K562 (cell line): Measurements from ENCODE around the gene FHL5. TPM values are rescaled to one million over a fixed set of nuclear protein-coding genes. Genes with fewer than 3 reads are reported as not detected.
A peak's percentile ranks its signal among the peaks of the same experiment; 100 is the strongest.

Experiments
- CBFB ChIP-seq: sonication (generic); formaldehyde crosslinking; IDR thresholded peaks from 2 replicates; pipeline ENCODE4 v1.4.0; 2020; ENCODE audit warnings: mild to moderate bottlenecking, missing genetic modification reagents
- DNMT1 ChIP-seq: fragments of 450-650 bp; IDR thresholded peaks from 2 replicates; pipeline ENCODE4 v1.6.1; 2016; ENCODE audit warnings: antibody characterized with exemption, mild to moderate bottlenecking
- EHMT2 ChIP-seq: fragments of 450-650 bp; IDR thresholded peaks from 2 replicates; pipeline ENCODE4 v1.6.1; 2018; ENCODE audit warnings: antibody characterized with exemption
- KHSRP ChIP-seq: fragments of 450-650 bp; IDR thresholded peaks from 2 replicates; pipeline ENCODE4 v1.6.1; 2017
- KLF6 ChIP-seq: fragments of 250-450 bp; sonication (Bioruptor Pico); IDR thresholded peaks from 2 replicates; pipeline ENCODE4 v1.4.0; 2020; ENCODE audit warnings: mild to moderate bottlenecking, moderate library complexity, borderline replicate concordance
- NR4A1 ChIP-seq, 2 experiments: fragments of 250-450 bp in 1 of 2; fragments of 450-650 bp in 1 of 2; sonication (Bioruptor Pico) in 1 of 2; IDR thresholded peaks; 2 replicates each; pipeline versions ENCODE4 v1.4.0 to v1.6.1; 2016 to 2020; ENCODE audit warnings: mild to moderate bottlenecking in 2 of 2, missing compliant biosample characterization in 1 of 2, missing genetic modification characterization in 1 of 2, moderate library complexity in 1 of 2
- NRF1 ChIP-seq, 2 experiments: fragments of 450-650 bp; IDR thresholded peaks in 1 of 2; conservative IDR thresholded peaks in 1 of 2; 2 replicates each; pipeline ENCODE4 v1.6.1; 2014; ENCODE audit warnings: mild to moderate bottlenecking in 2 of 2
- SAP30 ChIP-seq: fragments of 200-600 bp; sonication (generic); IDR thresholded peaks from 2 replicates; pipeline ENCODE4 v1.6.1; 2012; ENCODE audit warnings: borderline replicate concordance, low read depth, mild to moderate bottlenecking, moderate library complexity, low read length, control low read depth, inconsistent platforms; ENCODE audit not compliant: insufficient read depth, poor library complexity, severe bottlenecking
- TEAD1 ChIP-seq, 2 experiments: fragments of 450-650 bp in 1 of 2; sonication (generic) in 1 of 2; formaldehyde crosslinking; IDR thresholded peaks; 2 replicates each; pipeline versions ENCODE4 v1.4.0 to v1.8.0; 2020 to 2022; ENCODE audit warnings: mild to moderate bottlenecking in 2 of 2, missing genetic modification reagents in 1 of 2
- ZBTB7A ChIP-seq: IDR thresholded peaks from 2 replicates; pipeline ENCODE4 v1.6.1; 2011; ENCODE audit warnings: low read depth, mild to moderate bottlenecking, low read length, moderate library complexity, borderline replicate concordance; ENCODE audit not compliant: control insufficient read depth
- ZBTB8A ChIP-seq: fragments of 450-650 bp; IDR thresholded peaks from 2 replicates; pipeline ENCODE4 v1.6.1; 2018; ENCODE audit warnings: mild to moderate bottlenecking, moderate library complexity; ENCODE audit not compliant: partially characterized antibody
- ZNF444 ChIP-seq: fragments of 250-450 bp; sonication (Bioruptor Pico); IDR thresholded peaks from 2 replicates; pipeline ENCODE4 v1.4.0; 2020; ENCODE audit warnings: mild to moderate bottlenecking, moderate library complexity
- ZNF79 ChIP-seq: fragments of 250-450 bp; sonication (Bioruptor Pico); IDR thresholded peaks from 2 replicates; pipeline ENCODE4 v1.4.0; 2020; ENCODE audit warnings: low read depth, mild to moderate bottlenecking, moderate library complexity
- polyA plus RNA-seq, 8 experiments: library from polyadenylated mRNA; depleted of rRNA in 4 of 8; stranded (reverse) in 5 of 8; unstranded in 3 of 8; fragments of >200 nt; fragmentation: Nextera tagmentation in 2 of 8; fragmentation: Illumina TruSeq in 1 of 8; extraction: Ambion mirVana in 2 of 8; extraction: Trizol in 1 of 8; gene quantifications; 2 replicates each; pipeline versions ENCODE4 v1.2.1 to v1.2.3, GENCODE V29; 2011 to 2014; ENCODE audit warnings: inconsistent platforms in 1 of 8, missing spikeins in 1 of 8
- total RNA-seq, 7 experiments: library from RNA; depleted of rRNA in 6 of 7; stranded (reverse); fragments of >200 nt in 6 of 7; fragmentation: Illumina TruSeq in 2 of 7; extraction: Trizol in 2 of 7; gene quantifications; 2 replicates each; pipeline versions ENCODE4 v1.2.1 to v1.2.3, GENCODE V29; 2011 to 2021; ENCODE audit warnings: low replicate concordance in 1 of 7
- TF ChIP-seq, protein P1 (sequence below): fragments of 200-400 bp; formaldehyde crosslinking; IDR thresholded peaks from 2 replicates; pipeline ENCODE4 v1.6.1; 2017; ENCODE audit warnings: mild to moderate bottlenecking, low read depth, low read length, moderate library complexity
- TF ChIP-seq, protein P2 (sequence below), 2 experiments: fragments of 150-350 bp in 1 of 2; IDR thresholded peaks; 2 replicates each; pipeline ENCODE4 v1.6.1; 2012 to 2016; ENCODE audit warnings: low read depth in 2 of 2, low read length in 2 of 2, mild to moderate bottlenecking in 1 of 2, moderate library complexity in 1 of 2
- TF ChIP-seq, protein P3 (sequence below): fragments of 450-650 bp; formaldehyde crosslinking; IDR thresholded peaks from 2 replicates; pipeline ENCODE4 v1.4.0; 2020; ENCODE audit warnings: mild to moderate bottlenecking, moderate library complexity
- TF ChIP-seq, protein P4 (sequence below): fragments of 250-450 bp; sonication (Bioruptor Pico); IDR thresholded peaks from 2 replicates; pipeline ENCODE4 v1.8.0; 2022; ENCODE audit warnings: inconsistent platforms

FHL5 gene
- total and polyA plus RNA-seq, 9 of the 15 experiments (the other 6 are each of a cell fraction or from before 2014, with no cell fraction given): not detected

DNA sequence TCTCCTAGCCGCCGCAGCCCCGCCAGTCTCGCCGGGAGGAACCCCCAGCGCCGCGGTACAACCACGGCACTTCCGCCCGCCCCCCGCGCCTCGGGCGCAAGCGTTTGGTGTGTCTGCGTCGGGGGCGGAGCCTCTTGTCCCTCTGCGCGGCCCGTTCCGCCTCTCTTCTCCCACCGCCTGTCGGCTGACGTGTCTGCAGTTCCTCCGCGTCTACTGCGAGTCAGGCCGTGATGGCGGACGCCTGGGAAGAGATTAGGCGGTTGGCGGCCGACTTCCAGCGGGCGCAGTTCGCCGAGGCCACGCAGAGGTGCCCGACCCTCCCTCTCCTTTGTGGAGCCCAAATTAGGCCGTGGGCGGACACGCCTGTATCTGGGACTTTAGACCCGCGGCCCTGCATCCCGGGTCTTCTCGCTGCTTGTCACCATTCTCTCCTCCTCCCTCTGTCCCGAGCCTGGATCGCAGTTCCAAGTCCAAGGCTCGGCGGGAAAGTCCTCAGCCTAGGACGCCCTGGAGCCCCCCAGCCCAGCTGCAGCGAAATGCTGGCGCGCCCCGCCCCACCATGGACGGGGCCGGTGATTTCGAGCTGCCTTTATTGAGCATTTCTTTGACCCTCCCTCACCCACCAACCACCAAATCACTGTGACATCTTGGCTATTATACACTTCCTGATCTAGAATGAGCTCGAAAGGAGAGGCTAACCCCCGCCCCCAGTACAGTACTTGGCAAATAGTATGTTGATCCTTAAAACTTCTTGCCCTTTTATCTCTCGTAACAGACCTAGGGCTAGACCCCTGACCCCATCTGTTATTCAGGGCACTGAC is 41.1 kb upstream of the FHL5 start, which contains the start of gene UFL1 (continued):
- TF ChIP-seq TEAD1 (CRISPR knock-in tag; IDR thresholded peaks at IDR 0.05) (peak; percentile 17 to 76; a peak in 2 of 4 replicates), NR4A1 (CRISPR knock-in tag; IDR thresholded peaks at IDR 0.05) (no peak), NR4A1 (tag; IDR thresholded peaks at IDR 0.05) (no peak), KHSRP (no peak), ZBTB8A (no peak), DNMT1 (no peak), ZNF79 (CRISPR knock-in tag) (no peak), CBFB (CRISPR knock-in tag) (no peak), SAP30 (peak; percentile 36), ZBTB7A (peak; percentile 94), EHMT2 (no peak), NRF1 (conservative IDR thresholded peaks at IDR 0.05 in 1 of 2, IDR thresholded peaks at IDR 0.05 in 1 of 2) (peak; percentile 88 to 90), KLF6 (no peak), ZNF444 (CRISPR knock-in tag) (no peak)
- TF ChIP-seq, protein P1, sequence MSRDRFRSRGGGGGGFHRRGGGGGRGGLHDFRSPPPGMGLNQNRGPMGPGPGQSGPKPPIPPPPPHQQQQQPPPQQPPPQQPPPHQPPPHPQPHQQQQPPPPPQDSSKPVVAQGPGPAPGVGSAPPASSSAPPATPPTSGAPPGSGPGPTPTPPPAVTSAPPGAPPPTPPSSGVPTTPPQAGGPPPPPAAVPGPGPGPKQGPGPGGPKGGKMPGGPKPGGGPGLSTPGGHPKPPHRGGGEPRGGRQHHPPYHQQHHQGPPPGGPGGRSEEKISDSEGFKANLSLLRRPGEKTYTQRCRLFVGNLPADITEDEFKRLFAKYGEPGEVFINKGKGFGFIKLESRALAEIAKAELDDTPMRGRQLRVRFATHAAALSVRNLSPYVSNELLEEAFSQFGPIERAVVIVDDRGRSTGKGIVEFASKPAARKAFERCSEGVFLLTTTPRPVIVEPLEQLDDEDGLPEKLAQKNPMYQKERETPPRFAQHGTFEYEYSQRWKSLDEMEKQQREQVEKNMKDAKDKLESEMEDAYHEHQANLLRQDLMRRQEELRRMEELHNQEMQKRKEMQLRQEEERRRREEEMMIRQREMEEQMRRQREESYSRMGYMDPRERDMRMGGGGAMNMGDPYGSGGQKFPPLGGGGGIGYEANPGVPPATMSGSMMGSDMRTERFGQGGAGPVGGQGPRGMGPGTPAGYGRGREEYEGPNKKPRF: no peak
- TF ChIP-seq, protein P2, sequence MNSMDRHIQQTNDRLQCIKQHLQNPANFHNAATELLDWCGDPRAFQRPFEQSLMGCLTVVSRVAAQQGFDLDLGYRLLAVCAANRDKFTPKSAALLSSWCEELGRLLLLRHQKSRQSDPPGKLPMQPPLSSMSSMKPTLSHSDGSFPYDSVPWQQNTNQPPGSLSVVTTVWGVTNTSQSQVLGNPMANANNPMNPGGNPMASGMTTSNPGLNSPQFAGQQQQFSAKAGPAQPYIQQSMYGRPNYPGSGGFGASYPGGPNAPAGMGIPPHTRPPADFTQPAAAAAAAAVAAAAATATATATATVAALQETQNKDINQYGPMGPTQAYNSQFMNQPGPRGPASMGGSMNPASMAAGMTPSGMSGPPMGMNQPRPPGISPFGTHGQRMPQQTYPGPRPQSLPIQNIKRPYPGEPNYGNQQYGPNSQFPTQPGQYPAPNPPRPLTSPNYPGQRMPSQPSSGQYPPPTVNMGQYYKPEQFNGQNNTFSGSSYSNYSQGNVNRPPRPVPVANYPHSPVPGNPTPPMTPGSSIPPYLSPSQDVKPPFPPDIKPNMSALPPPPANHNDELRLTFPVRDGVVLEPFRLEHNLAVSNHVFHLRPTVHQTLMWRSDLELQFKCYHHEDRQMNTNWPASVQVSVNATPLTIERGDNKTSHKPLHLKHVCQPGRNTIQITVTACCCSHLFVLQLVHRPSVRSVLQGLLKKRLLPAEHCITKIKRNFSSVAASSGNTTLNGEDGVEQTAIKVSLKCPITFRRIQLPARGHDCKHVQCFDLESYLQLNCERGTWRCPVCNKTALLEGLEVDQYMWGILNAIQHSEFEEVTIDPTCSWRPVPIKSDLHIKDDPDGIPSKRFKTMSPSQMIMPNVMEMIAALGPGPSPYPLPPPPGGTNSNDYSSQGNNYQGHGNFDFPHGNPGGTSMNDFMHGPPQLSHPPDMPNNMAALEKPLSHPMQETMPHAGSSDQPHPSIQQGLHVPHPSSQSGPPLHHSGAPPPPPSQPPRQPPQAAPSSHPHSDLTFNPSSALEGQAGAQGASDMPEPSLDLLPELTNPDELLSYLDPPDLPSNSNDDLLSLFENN (IDR thresholded peaks at IDR 0.05; ENCODE audit: low read depth in 2 of 2, low read length in 2 of 2): peak in 1 of 2 experiments; percentile 60; a peak in 1 of 4 replicates
- TF ChIP-seq, protein P3, sequence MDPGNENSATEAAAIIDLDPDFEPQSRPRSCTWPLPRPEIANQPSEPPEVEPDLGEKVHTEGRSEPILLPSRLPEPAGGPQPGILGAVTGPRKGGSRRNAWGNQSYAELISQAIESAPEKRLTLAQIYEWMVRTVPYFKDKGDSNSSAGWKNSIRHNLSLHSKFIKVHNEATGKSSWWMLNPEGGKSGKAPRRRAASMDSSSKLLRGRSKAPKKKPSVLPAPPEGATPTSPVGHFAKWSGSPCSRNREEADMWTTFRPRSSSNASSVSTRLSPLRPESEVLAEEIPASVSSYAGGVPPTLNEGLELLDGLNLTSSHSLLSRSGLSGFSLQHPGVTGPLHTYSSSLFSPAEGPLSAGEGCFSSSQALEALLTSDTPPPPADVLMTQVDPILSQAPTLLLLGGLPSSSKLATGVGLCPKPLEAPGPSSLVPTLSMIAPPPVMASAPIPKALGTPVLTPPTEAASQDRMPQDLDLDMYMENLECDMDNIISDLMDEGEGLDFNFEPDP: no peak
- TF ChIP-seq, protein P4, sequence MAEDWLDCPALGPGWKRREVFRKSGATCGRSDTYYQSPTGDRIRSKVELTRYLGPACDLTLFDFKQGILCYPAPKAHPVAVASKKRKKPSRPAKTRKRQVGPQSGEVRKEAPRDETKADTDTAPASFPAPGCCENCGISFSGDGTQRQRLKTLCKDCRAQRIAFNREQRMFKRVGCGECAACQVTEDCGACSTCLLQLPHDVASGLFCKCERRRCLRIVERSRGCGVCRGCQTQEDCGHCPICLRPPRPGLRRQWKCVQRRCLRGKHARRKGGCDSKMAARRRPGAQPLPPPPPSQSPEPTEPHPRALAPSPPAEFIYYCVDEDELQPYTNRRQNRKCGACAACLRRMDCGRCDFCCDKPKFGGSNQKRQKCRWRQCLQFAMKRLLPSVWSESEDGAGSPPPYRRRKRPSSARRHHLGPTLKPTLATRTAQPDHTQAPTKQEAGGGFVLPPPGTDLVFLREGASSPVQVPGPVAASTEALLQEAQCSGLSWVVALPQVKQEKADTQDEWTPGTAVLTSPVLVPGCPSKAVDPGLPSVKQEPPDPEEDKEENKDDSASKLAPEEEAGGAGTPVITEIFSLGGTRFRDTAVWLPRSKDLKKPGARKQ (CRISPR knock-in tag): no peak
